ENCODE data around the gene ANKRD24. TPM values are rescaled to one million over a fixed set of nuclear protein-coding genes. Genes with fewer than 3 reads are reported as not detected.
"Not testable (repeated sequence)": the region's sequence is repeated elsewhere in the genome, so short reads cannot be mapped to it uniquely, and the experiment has no call there.

Gene ANKRD24
- total and polyA plus RNA-seq, 7 donors: 0.34 to 2.7 (median 0.46) TPM

GRCh38 chr19:4272894-4273293, 90.4 kb downstream of the ANKRD24 start:
- H3K9me3 ChIP-seq: no peaks in the 10 kb centered on the region
- no peak for ATAC-seq
- no peaks in the 10 kb centered on the region for H3K4me1 ChIP-seq
- peaks cover 6 to 47% of the 10 kb centered on the region in 2 donors for H3K36me3 ChIP-seq (ENCODE audit: insufficient read depth in 1 of 2, low read depth in 1 of 2)
- H3K27ac ChIP-seq: no peak overlapping the region
- no peak for DNase-seq
- TF ChIP-seq CTCF (IDR thresholded peaks at IDR 0.05): no peak
- no peak overlapping the region for H3K4me3 ChIP-seq
- 57 to 65% (median 62%) methylated on average over 10 of the region's 10 CpGs for WGBS, 3 donors
- intact Hi-C loops (cut with DNase I): loop anchor here in 1 of 2 donors (10.0 kb wide), 1 partner anchor 142 kb away; no protein-coding TSS in a partner anchor
- no peaks in the 10 kb centered on the region for H3K27me3 ChIP-seq (ENCODE audit: insufficient read depth in 3 of 3, low read length in 2 of 3)

GRCh38 chr19:4274321-4274686, 91.8 kb downstream of the ANKRD24 start:
- H3K4me1 ChIP-seq, H3K27ac ChIP-seq, DNase-seq, H3K9me3 ChIP-seq, H3K4me3 ChIP-seq: not testable (repeated sequence)
- peaks cover 0 to 33% of the 10 kb centered on the region in 2 donors for H3K36me3 ChIP-seq (ENCODE audit: insufficient read depth in 1 of 2, low read depth in 1 of 2)
- ATAC-seq: peak in 1 of 4 donors; percentile 37
- 28 to 42% (median 28%) methylated on average over 6 of the region's 6 CpGs for WGBS, 3 donors
- intact Hi-C loops (cut with DNase I): loop anchor here in 1 of 2 donors (10.0 kb wide), 1 partner anchor 140 kb away; no protein-coding TSS in a partner anchor
- H3K27me3 ChIP-seq (ENCODE audit: insufficient read depth in 3 of 3, low read length in 2 of 3): peaks cover 0 to 13% (median 6%) of the 10 kb centered on the region in 3 donors

Other genes starting within 250 kb of the ANKRD24 start
- gene NMRK2, start 249.6 kb upstream of the ANKRD24 start, total RNA-seq: 100 to 1,000 TPM in 1 of 4 donors, 10 to 100 TPM in 2, 1 to 10 TPM in 1; 9.0 to 755 (median 89.4) TPM
- gene NMRK2, start 249.6 kb upstream of the ANKRD24 start, polyA plus RNA-seq: 100 to 1,000 TPM in 2 of 3 donors, 10 to 100 TPM in 1; 45.2 to 636 (median 602) TPM
- gene DAPK3, start 211.6 kb upstream of the ANKRD24 start, total RNA-seq: 100 to 1,000 TPM in 3 of 4 donors, 10 to 100 TPM in 1; 92.6 to 142 (median 105) TPM
- gene DAPK3, start 211.6 kb upstream of the ANKRD24 start, polyA plus RNA-seq: 100 to 1,000 TPM; 148 to 176 (median 165) TPM
- 1,000 to 10,000 TPM; 2,332 to 3,628 (median 2,726) TPM for gene EEF2, start 197.2 kb upstream of the ANKRD24 start, total RNA-seq
- gene EEF2, start 197.2 kb upstream of the ANKRD24 start, polyA plus RNA-seq: 1,000 to 10,000 TPM; 1,416 to 1,891 (median 1,484) TPM
- gene PIAS4, start 175.0 kb upstream of the ANKRD24 start, total RNA-seq: 10 to 100 TPM; 14.6 to 27.2 (median 17.0) TPM
- 10 to 100 TPM; 12.7 to 21.8 (median 14.6) TPM for gene PIAS4, start 175.0 kb upstream of the ANKRD24 start, polyA plus RNA-seq
- 10 to 100 TPM; 25.7 to 55.9 (median 45.7) TPM for gene ZBTB7A, start 115.8 kb upstream of the ANKRD24 start, total RNA-seq
- gene ZBTB7A, start 115.8 kb upstream of the ANKRD24 start, polyA plus RNA-seq: 10 to 100 TPM; 18.5 to 20.3 (median 20.0) TPM
- 100 to 1,000 TPM; 136 to 192 (median 151) TPM for gene MAP2K2, start 58.6 kb upstream of the ANKRD24 start, total RNA-seq
- gene MAP2K2, start 58.6 kb upstream of the ANKRD24 start, polyA plus RNA-seq: 100 to 1,000 TPM; 189 to 290 (median 207) TPM
- not detected for gene CREB3L3, start 29.1 kb upstream of the ANKRD24 start, total RNA-seq
- gene CREB3L3, start 29.1 kb upstream of the ANKRD24 start, polyA plus RNA-seq: under 1 TPM in 2 of 3 donors, not detected in 1; 0.04 to 0.22 TPM
- 10 to 100 TPM in 3 of 4 donors, 1 to 10 TPM in 1; 8.4 to 13.1 (median 11.4) TPM for gene SIRT6, start 126 bp upstream of the ANKRD24 start, total RNA-seq
- gene SIRT6, start 126 bp upstream of the ANKRD24 start, polyA plus RNA-seq: 10 to 100 TPM; 15.0 to 23.5 (median 22.9) TPM
- under 1 TPM; 0.48 to 0.64 (median 0.58) TPM for gene EBI3, start 46.8 kb downstream of the ANKRD24 start, total RNA-seq
- gene EBI3, start 46.8 kb downstream of the ANKRD24 start, polyA plus RNA-seq: under 1 TPM; 0.19 to 0.77 (median 0.27) TPM
- gene YJU2, start 64.4 kb downstream of the ANKRD24 start, total RNA-seq: 10 to 100 TPM; 11.7 to 21.6 (median 14.5) TPM
- gene YJU2, start 64.4 kb downstream of the ANKRD24 start, polyA plus RNA-seq: 10 to 100 TPM; 17.7 to 39.9 (median 27.4) TPM
- 1 to 10 TPM in 1 of 4 donors, under 1 TPM in 2, not detected in 1; 0.42 to 1.6 (median 0.61) TPM for gene SHD, start 96.6 kb downstream of the ANKRD24 start, total RNA-seq
- gene SHD, start 96.6 kb downstream of the ANKRD24 start, polyA plus RNA-seq: 1 to 10 TPM in 1 of 3 donors, under 1 TPM in 2; 0.04 to 2.1 (median 0.08) TPM
- gene TMIGD2, start 119.7 kb downstream of the ANKRD24 start, total RNA-seq: under 1 TPM in 1 of 4 donors, not detected in 3; 0.20 TPM
- gene TMIGD2, start 119.7 kb downstream of the ANKRD24 start, polyA plus RNA-seq: under 1 TPM in 2 of 3 donors, not detected in 1; 0.10 to 0.18 TPM
- not detected for gene FSD1, start 121.9 kb downstream of the ANKRD24 start, total RNA-seq
- gene FSD1, start 121.9 kb downstream of the ANKRD24 start, polyA plus RNA-seq: under 1 TPM in 1 of 3 donors, not detected in 2; 0.08 TPM
- 1 to 10 TPM in 2 of 4 donors, under 1 TPM in 2; 0.60 to 3.7 (median 1.2) TPM for gene STAP2, start 156.1 kb downstream of the ANKRD24 start, total RNA-seq
- gene STAP2, start 156.1 kb downstream of the ANKRD24 start, polyA plus RNA-seq: 1 to 10 TPM in 1 of 3 donors, under 1 TPM in 2; 0.31 to 1.2 (median 0.53) TPM
- 10 to 100 TPM; 10.3 to 16.4 (median 13.2) TPM for gene MPND, start 160.9 kb downstream of the ANKRD24 start, total RNA-seq
- 10 to 100 TPM in 1 of 3 donors, 1 to 10 TPM in 2; 7.4 to 12.4 (median 9.7) TPM for gene MPND, start 160.9 kb downstream of the ANKRD24 start, polyA plus RNA-seq
- 10 to 100 TPM; 16.0 to 26.6 (median 21.6) TPM for gene SH3GL1, start 217.9 kb downstream of the ANKRD24 start, total RNA-seq
- gene SH3GL1, start 217.9 kb downstream of the ANKRD24 start, polyA plus RNA-seq: 10 to 100 TPM; 18.2 to 85.6 (median 27.1) TPM
- 10 to 100 TPM in 1 of 4 donors, 1 to 10 TPM in 3; 5.6 to 10.3 (median 7.7) TPM for gene CHAF1A, start 220.0 kb downstream of the ANKRD24 start, total RNA-seq
- gene CHAF1A, start 220.0 kb downstream of the ANKRD24 start, polyA plus RNA-seq: 10 to 100 TPM in 1 of 3 donors, 1 to 10 TPM in 2; 5.9 to 12.8 (median 6.4) TPM

All from psoas muscle (tissue), 8 donors.